ENCODE measurements around the gene FAM83B. TPM values are rescaled to one million over a fixed set of nuclear protein-coding genes. Genes with fewer than 3 reads are reported as not detected.
"Not testable (repeated sequence)": the region's sequence is repeated elsewhere in the genome, so short reads cannot be mapped to it uniquely, and the experiment has no call there.

The FAM83B gene
- total and polyA plus RNA-seq, 2 donors (not counting 3 experiments of a cell fraction or from before 2014, with no cell fraction given), result not detected

- no peaks in the 10 kb centered on the region for H3K9me1 ChIP-seq (replicated peaks; ENCODE audit: control insufficient read depth, extremely low read depth, insufficient read depth, low read length)
- CTCF ChIA-PET, result no interaction called here
- H4K20me1 ChIP-seq (replicated peaks; ENCODE audit: control insufficient read depth, extremely low read depth, insufficient read depth, low read length), result no peaks in the 10 kb centered on the region
- TF ChIP-seq POLR2A (IDR thresholded peaks at IDR 0.05; ENCODE audit: low read depth, low read length) (no peak), FOS (IDR thresholded peaks at IDR 0.05; ENCODE audit: borderline replicate concordance, insufficient read depth, low read length) (no peak), MYC (IDR thresholded peaks at IDR 0.05; ENCODE audit: low read depth, low read length) (no peak)
- no peaks in the 10 kb centered on the region for H3K27me3 ChIP-seq (ENCODE audit: control insufficient read depth in 2 of 2, insufficient read depth in 2 of 2, low read length in 2 of 2)
- POLR2A ChIA-PET, result no interaction called here
- dilution Hi-C loops (cut with MboI; ENCODE audit: extremely low pct_ligation_motif_present, low sequenced_read_pairs) (no loop called here), intact Hi-C loops (cut with micrococcal nuclease) (no loop called here)
- no peak for DNase-seq (ENCODE audit: low read depth, low spot score)
- H3K4me3 ChIP-seq (replicated peaks in 1 of 3; ENCODE audit: insufficient read depth in 1 of 3, low read depth in 1 of 3, low read length in 3 of 3), result no peak overlapping the region
- H3K36me3 ChIP-seq (ENCODE audit: control insufficient read depth in 2 of 2, extremely low read depth in 1 of 2, insufficient read depth in 2 of 2, low read length in 2 of 2), result no peaks in the 10 kb centered on the region
- H3K9me3 ChIP-seq (replicated peaks; ENCODE audit: control insufficient read depth, insufficient read depth, low read length), result no peaks in the 10 kb centered on the region
- H2AFZ ChIP-seq (ENCODE audit: low read depth, low read length), result no peak overlapping the region
- no peak overlapping the region for H3K27ac ChIP-seq (ENCODE audit: insufficient read depth, low read depth, low read length)
- H3K4me2 ChIP-seq (ENCODE audit: insufficient read depth, low read length), result no peak overlapping the region
- no peaks in the 10 kb centered on the region for H3K4me1 ChIP-seq (ENCODE audit: control insufficient read depth, extremely low read depth, insufficient read depth, low read length)
- H3K9ac ChIP-seq (replicated peaks; ENCODE audit: extremely low read depth, insufficient read depth, low read length), result no peak overlapping the region
- BruUV-seq (replicated peaks), result no TSS peak
- no peaks in the 10 kb centered on the region for H3K79me2 ChIP-seq (ENCODE audit: control insufficient read depth, insufficient read depth, low read length)
- no peak for FAIRE-seq
These were observed 28.7 kb upstream of the FAM83B start for GRCh38 chr6:54817834-54818233.

DNA sequence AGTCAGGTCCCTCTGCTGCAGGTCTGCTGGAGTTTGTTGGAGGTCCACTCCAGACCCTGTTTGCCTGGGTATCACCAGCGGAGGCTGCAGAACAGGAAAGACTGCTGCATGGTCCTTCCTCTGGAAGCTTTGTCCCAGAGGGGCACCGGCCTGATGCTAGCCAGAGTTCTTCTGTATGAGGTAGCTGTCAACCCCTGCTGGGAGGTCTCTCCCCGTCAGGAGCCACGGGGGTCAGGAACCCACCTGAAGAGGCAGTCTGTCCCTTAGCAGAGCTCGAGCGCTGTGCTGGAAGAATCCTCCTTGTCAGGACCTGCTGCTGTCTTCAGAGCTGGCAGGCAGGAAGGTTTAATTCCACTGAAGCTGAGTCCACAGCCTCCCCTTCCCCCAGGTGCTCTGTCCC is 22.3 kb upstream of the FAM83B start:
- CTCF ChIA-PET; H3K79me2 ChIP-seq (ENCODE audit: control insufficient read depth, insufficient read depth, low read length); H3K9me1 ChIP-seq (replicated peaks; ENCODE audit: control insufficient read depth, extremely low read depth, insufficient read depth, low read length); H3K36me3 ChIP-seq (ENCODE audit: control insufficient read depth in 2 of 2, extremely low read depth in 1 of 2, insufficient read depth in 2 of 2, low read length in 2 of 2); H2AFZ ChIP-seq (ENCODE audit: low read depth, low read length); H3K4me2 ChIP-seq (ENCODE audit: insufficient read depth, low read length); intact Hi-C loops (cut with micrococcal nuclease); POLR2A ChIA-PET; H3K4me1 ChIP-seq (ENCODE audit: control insufficient read depth, extremely low read depth, insufficient read depth, low read length); H3K9ac ChIP-seq (replicated peaks; ENCODE audit: extremely low read depth, insufficient read depth, low read length); H3K27me3 ChIP-seq (ENCODE audit: control insufficient read depth in 2 of 2, insufficient read depth in 2 of 2, low read length in 2 of 2); DNase-seq (ENCODE audit: low read depth, low spot score); H3K9me3 ChIP-seq (replicated peaks; ENCODE audit: control insufficient read depth, insufficient read depth, low read length); H3K4me3 ChIP-seq (replicated peaks in 1 of 3; ENCODE audit: insufficient read depth in 1 of 3, low read depth in 1 of 3, low read length in 3 of 3); H3K27ac ChIP-seq (ENCODE audit: insufficient read depth, low read depth, low read length); H4K20me1 ChIP-seq (replicated peaks; ENCODE audit: control insufficient read depth, extremely low read depth, insufficient read depth, low read length); dilution Hi-C loops (cut with MboI; ENCODE audit: extremely low pct_ligation_motif_present, low sequenced_read_pairs); FAIRE-seq; BruUV-seq (replicated peaks): not testable (repeated sequence)

Data from endothelial cell of umbilical vein (primary cell).